HEK293 (cell line): ENCODE results near the gene TMEM184A.

ENCODE experiments used
- ATF2 ChIP-seq: fragments of 450-650 bp; formaldehyde crosslinking; IDR thresholded peaks from 2 replicates; pipeline ENCODE4 v1.5.1; 2016; ENCODE audit warnings: missing biosample characterization, missing genetic modification characterization, low read depth
- KLF7 ChIP-seq: fragments of 450-650 bp; formaldehyde crosslinking; IDR thresholded peaks from 2 replicates; pipeline ENCODE4 v1.5.1; 2016; ENCODE audit warnings: missing biosample characterization, missing genetic modification characterization, borderline replicate concordance
- KLF8 ChIP-seq: fragments of 450-650 bp; formaldehyde crosslinking; IDR thresholded peaks from 2 replicates; pipeline ENCODE4 v1.5.1; 2016; ENCODE audit warnings: missing biosample characterization, missing genetic modification characterization
- OSR2 ChIP-seq: fragments of 450-650 bp; formaldehyde crosslinking; IDR thresholded peaks from 2 replicates; pipeline ENCODE4 v1.5.1; 2016; ENCODE audit warnings: missing biosample characterization, missing genetic modification characterization
- PBX3 ChIP-seq: sonication (generic); formaldehyde crosslinking; IDR thresholded peaks from 2 replicates; pipeline ENCODE4 v1.8.1; 2022; ENCODE audit warnings: mild to moderate bottlenecking, moderate library complexity, missing genetic modification reagents
- RBAK ChIP-seq: fragments of 450-650 bp; formaldehyde crosslinking; IDR thresholded peaks from 2 replicates; pipeline ENCODE4 v1.5.1; 2016; ENCODE audit warnings: missing biosample characterization, missing genetic modification characterization
- REPIN1 ChIP-seq: fragments of 450-650 bp; formaldehyde crosslinking; IDR thresholded peaks from 2 replicates; pipeline ENCODE4 v1.5.1; 2017; ENCODE audit warnings: missing biosample characterization, missing genetic modification characterization, low read depth
- SCRT1 ChIP-seq: fragments of 450-650 bp; formaldehyde crosslinking; IDR thresholded peaks from 2 replicates; pipeline ENCODE4 v1.5.1; 2016; ENCODE audit warnings: missing biosample characterization, missing genetic modification characterization, borderline replicate concordance
- SP3 ChIP-seq: fragments of 450-650 bp; formaldehyde crosslinking; IDR thresholded peaks from 2 replicates; pipeline ENCODE4 v1.5.1; 2016; ENCODE audit warnings: missing biosample characterization, missing genetic modification characterization
- SP7 ChIP-seq: fragments of 450-650 bp; formaldehyde crosslinking; IDR thresholded peaks from 2 replicates; pipeline ENCODE4 v1.5.1; 2016; ENCODE audit warnings: missing biosample characterization, missing genetic modification characterization
- ZBTB11 ChIP-seq: fragments of 450-650 bp; formaldehyde crosslinking; conservative IDR thresholded peaks from 2 replicates; pipeline ENCODE4 v1.5.1; 2016; ENCODE audit warnings: low read depth, missing biosample characterization, missing genetic modification characterization
- ZBTB21 ChIP-seq: fragments of 450-650 bp; formaldehyde crosslinking; IDR thresholded peaks from 2 replicates; pipeline ENCODE4 v1.5.1; 2017; ENCODE audit warnings: missing biosample characterization, missing genetic modification characterization
- ZFHX2 ChIP-seq: fragments of 450-650 bp; formaldehyde crosslinking; conservative IDR thresholded peaks from 2 replicates; pipeline ENCODE4 v1.5.1; 2016; ENCODE audit warnings: missing biosample characterization, missing genetic modification characterization
- ZFP37 ChIP-seq: fragments of 450-650 bp; formaldehyde crosslinking; IDR thresholded peaks from 2 replicates; pipeline ENCODE4 v1.5.1; 2016; ENCODE audit warnings: missing biosample characterization, missing genetic modification characterization
- ZFP69B ChIP-seq: fragments of 450-650 bp; formaldehyde crosslinking; IDR thresholded peaks from 2 replicates; pipeline ENCODE4 v1.5.1; 2016; ENCODE audit warnings: missing biosample characterization, missing genetic modification characterization
- ZNF112 ChIP-seq: fragments of 450-650 bp; formaldehyde crosslinking; IDR thresholded peaks from 2 replicates; pipeline ENCODE4 v1.5.0; 2017; ENCODE audit warnings: missing biosample characterization, missing genetic modification characterization
- ZNF132 ChIP-seq: fragments of 450-650 bp; formaldehyde crosslinking; IDR thresholded peaks from 2 replicates; pipeline ENCODE4 v1.5.1; 2017; ENCODE audit warnings: missing biosample characterization, missing genetic modification characterization, borderline replicate concordance
- ZNF138 ChIP-seq: fragments of 450-650 bp; formaldehyde crosslinking; IDR thresholded peaks from 2 replicates; pipeline ENCODE4 v1.5.1; 2016; ENCODE audit warnings: missing biosample characterization, missing genetic modification characterization, borderline replicate concordance
- ZNF239 ChIP-seq: fragments of 450-650 bp; formaldehyde crosslinking; IDR thresholded peaks from 2 replicates; pipeline ENCODE4 v1.5.1; 2016; ENCODE audit warnings: missing biosample characterization, missing genetic modification characterization
- ZNF280C ChIP-seq: fragments of 450-650 bp; formaldehyde crosslinking; IDR thresholded peaks from 2 replicates; pipeline ENCODE4 v1.5.1; 2016; ENCODE audit warnings: missing biosample characterization, missing genetic modification characterization
- ZNF362 ChIP-seq: fragments of 450-650 bp; formaldehyde crosslinking; IDR thresholded peaks from 2 replicates; pipeline ENCODE4 v1.5.1; 2016; ENCODE audit warnings: missing biosample characterization, missing genetic modification characterization
- ZNF423 ChIP-seq: fragments of 450-650 bp; formaldehyde crosslinking; IDR thresholded peaks from 2 replicates; pipeline ENCODE4 v1.5.1; 2016; ENCODE audit warnings: missing biosample characterization, missing genetic modification characterization
- ZNF426 ChIP-seq: fragments of 450-650 bp; formaldehyde crosslinking; IDR thresholded peaks from 2 replicates; pipeline ENCODE4 v1.5.1; 2017; ENCODE audit warnings: missing biosample characterization, missing genetic modification characterization, mild to moderate bottlenecking, inconsistent platforms, moderate library complexity
- ZNF488 ChIP-seq: fragments of 450-650 bp; formaldehyde crosslinking; IDR thresholded peaks from 2 replicates; pipeline ENCODE4 v1.5.1; 2016; ENCODE audit warnings: missing biosample characterization, missing genetic modification characterization
- ZNF530 ChIP-seq: fragments of 450-650 bp; formaldehyde crosslinking; IDR thresholded peaks from 2 replicates; pipeline ENCODE4 v1.5.1; 2016; ENCODE audit warnings: low read depth, missing biosample characterization, missing genetic modification characterization
- ZNF555 ChIP-seq: fragments of 450-650 bp; formaldehyde crosslinking; conservative IDR thresholded peaks from 2 replicates; pipeline ENCODE4 v1.5.1; 2017; ENCODE audit warnings: missing biosample characterization, mild to moderate bottlenecking, missing genetic modification characterization, inconsistent platforms
- ZNF623 ChIP-seq: fragments of 450-650 bp; formaldehyde crosslinking; IDR thresholded peaks from 2 replicates; pipeline ENCODE4 v1.5.1; 2016; ENCODE audit warnings: missing biosample characterization, missing genetic modification characterization
- ZNF776 ChIP-seq: fragments of 450-650 bp; formaldehyde crosslinking; IDR thresholded peaks from 2 replicates; pipeline ENCODE4 v1.5.0; 2017; ENCODE audit warnings: missing biosample characterization, missing genetic modification characterization, borderline replicate concordance
- ZNF777 ChIP-seq: fragments of 450-650 bp; formaldehyde crosslinking; IDR thresholded peaks from 2 replicates; pipeline ENCODE4 v1.5.1; 2017; ENCODE audit warnings: missing biosample characterization, missing genetic modification characterization, borderline replicate concordance

TMEM184A gene

GRCh38 chr7:1503816-1504775 lies 51.9 kb downstream of the TMEM184A start, which contains the start of gene INTS1 (continued):
- TF ChIP-seq ZBTB11 (tag by site-specific recombination) (peak; percentile 92), OSR2 (tag by site-specific recombination) (no peak), SCRT1 (no peak), ZFHX2 (tag by site-specific recombination) (0 out of 2 replicates have a peak, but pooled peaks have one; percentile 16), KLF7 (no peak), ZFP37 (tag by site-specific recombination) (no peak), ZNF423 (no peak), ZNF530 (tag by site-specific recombination) (no peak), ZBTB21 (tag by site-specific recombination) (no peak), KLF8 (tag by site-specific recombination) (0 out of 2 replicates have a peak, but pooled peaks have one; percentile 35), ZNF488 (no peak), ZNF280C (tag by site-specific recombination) (no peak), ZNF777 (tag by site-specific recombination) (no peak), ZNF555 (tag by site-specific recombination) (no peak), ZFP69B (tag by site-specific recombination) (peak; percentile 44; the same call in 1 of the 2 replicates), ZNF132 (tag by site-specific recombination) (no peak), SP3 (tag by site-specific recombination) (peak; percentile 50; the same call in 1 of the 2 replicates), ZNF112 (no peak), ZNF623 (tag by site-specific recombination) (no peak), ZNF239 (tag by site-specific recombination) (no peak), PBX3 (CRISPR knock-in tag) (peak; percentile 12; the same call in 1 of the 2 replicates), SP7 (tag by site-specific recombination) (0 out of 2 replicates have a peak, but pooled peaks have one; percentile 19), REPIN1 (tag by site-specific recombination) (no peak), ZNF138 (tag by site-specific recombination) (no peak), ZNF362 (tag by site-specific recombination) (no peak), ZNF426 (no peak), RBAK (tag by site-specific recombination) (no peak), ZNF776 (tag by site-specific recombination) (no peak), ATF2 (tag by site-specific recombination) (no peak)
